ENCODE data around the gene ROMO1.
A peak's percentile ranks its signal among the peaks of the same experiment; 100 is the strongest.

Gene ROMO1

GRCh38 chr20:35726842-35727711 is 27.9 kb downstream of the ROMO1 start:
- no peaks in the 10 kb centered on the region for H3K9me3 Mint-ChIP-seq
- H3K27ac Mint-ChIP-seq = no peak overlapping the region
- H3K4me1 Mint-ChIP-seq (ENCODE audit: low read depth) = peaks cover 16% of the 10 kb centered on the region
- H3K4me3 Mint-ChIP-seq = no peak overlapping the region
- no peaks in the 10 kb centered on the region for H3K27me3 Mint-ChIP-seq (ENCODE audit: low read depth)
- H3K36me3 Mint-ChIP-seq (ENCODE audit: low read depth) = peaks cover 40% of the 10 kb centered on the region

GRCh38 chr20:35729283-35729807 is 30.1 kb downstream of the ROMO1 start:
- Mint-ChIP-seq H3K36me3 (ENCODE audit: low read depth) (peaks cover 51% of the 10 kb centered on the region), H3K27me3 (ENCODE audit: low read depth) (no peaks in the 10 kb centered on the region), H3K27ac (no peak overlapping the region), H3K9me3 (no peaks in the 10 kb centered on the region), H3K4me3 (no peak overlapping the region), H3K4me1 (ENCODE audit: low read depth) (peaks cover 25% of the 10 kb centered on the region)

- Mint-ChIP-seq H3K4me3 (no peak overlapping the region), H3K4me1 (ENCODE audit: low read depth) (peaks cover 26% of the 10 kb centered on the region), H3K36me3 (ENCODE audit: low read depth) (peaks cover 51% of the 10 kb centered on the region), H3K9me3 (no peaks in the 10 kb centered on the region), H3K27me3 (ENCODE audit: low read depth) (no peaks in the 10 kb centered on the region), H3K27ac (no peak overlapping the region)
Observed at GRCh38 chr20:35729836-35730582, 30.8 kb downstream of the ROMO1 start.

- no peaks in the 10 kb centered on the region for H3K9me3 Mint-ChIP-seq
- no peak overlapping the region for H3K4me3 Mint-ChIP-seq
- H3K27ac Mint-ChIP-seq = no peak overlapping the region
- no peaks in the 10 kb centered on the region for H3K27me3 Mint-ChIP-seq (ENCODE audit: low read depth)
- H3K36me3 Mint-ChIP-seq (ENCODE audit: low read depth) = peaks cover 50% of the 10 kb centered on the region
- peaks cover 29% of the 10 kb centered on the region for H3K4me1 Mint-ChIP-seq (ENCODE audit: low read depth)
Observed at GRCh38 chr20:35730583-35731468, 31.6 kb downstream of the ROMO1 start.

- no peak overlapping the region for H3K27ac Mint-ChIP-seq
- H3K27me3 Mint-ChIP-seq (ENCODE audit: low read depth) = no peaks in the 10 kb centered on the region
- no peak overlapping the region for H3K4me3 Mint-ChIP-seq
- peaks cover 54% of the 10 kb centered on the region for H3K36me3 Mint-ChIP-seq (ENCODE audit: low read depth)
- H3K9me3 Mint-ChIP-seq = no peaks in the 10 kb centered on the region
- peaks cover 34% of the 10 kb centered on the region for H3K4me1 Mint-ChIP-seq (ENCODE audit: low read depth)
Observed at GRCh38 chr20:35731469-35731788, 32.2 kb downstream of the ROMO1 start.

GRCh38 chr20:35731862-35732643 is 32.8 kb downstream of the ROMO1 start:
- Mint-ChIP-seq H3K27ac (no peak overlapping the region), H3K9me3 (no peaks in the 10 kb centered on the region), H3K4me3 (no peak overlapping the region), H3K36me3 (ENCODE audit: low read depth) (peaks cover 49% of the 10 kb centered on the region), H3K27me3 (ENCODE audit: low read depth) (no peaks in the 10 kb centered on the region), H3K4me1 (ENCODE audit: low read depth) (peaks cover 33% of the 10 kb centered on the region)

- peaks cover 33% of the 10 kb centered on the region for H3K4me1 Mint-ChIP-seq (ENCODE audit: low read depth)
- no peaks in the 10 kb centered on the region for H3K27me3 Mint-ChIP-seq (ENCODE audit: low read depth)
- no peak overlapping the region for H3K27ac Mint-ChIP-seq
- H3K4me3 Mint-ChIP-seq = no peak overlapping the region
- no peaks in the 10 kb centered on the region for H3K9me3 Mint-ChIP-seq
- H3K36me3 Mint-ChIP-seq (ENCODE audit: low read depth) = peaks cover 50% of the 10 kb centered on the region
Observed at GRCh38 chr20:35732644-35732982, 33.4 kb downstream of the ROMO1 start.

- no peak overlapping the region for H3K4me3 Mint-ChIP-seq
- H3K9me3 Mint-ChIP-seq = no peaks in the 10 kb centered on the region
- H3K36me3 Mint-ChIP-seq (ENCODE audit: low read depth) = peaks cover 62% of the 10 kb centered on the region
- H3K27ac Mint-ChIP-seq = peak overlapping the region; percentile 11
- H3K27me3 Mint-ChIP-seq (ENCODE audit: low read depth) = no peaks in the 10 kb centered on the region
- peaks cover 45% of the 10 kb centered on the region for H3K4me1 Mint-ChIP-seq (ENCODE audit: low read depth)
Observed at GRCh38 chr20:35734374-35734773, 35.2 kb downstream of the ROMO1 start.

GRCh38 chr20:35734777-35735649 is 35.8 kb downstream of the ROMO1 start:
- Mint-ChIP-seq H3K36me3 (ENCODE audit: low read depth) (peaks cover 63% of the 10 kb centered on the region), H3K27me3 (ENCODE audit: low read depth) (no peaks in the 10 kb centered on the region), H3K9me3 (no peaks in the 10 kb centered on the region), H3K4me3 (no peak overlapping the region), H3K4me1 (ENCODE audit: low read depth) (peaks cover 50% of the 10 kb centered on the region), H3K27ac (no peak overlapping the region)

- H3K27me3 Mint-ChIP-seq (ENCODE audit: low read depth) = no peaks in the 10 kb centered on the region
- H3K36me3 Mint-ChIP-seq (ENCODE audit: low read depth) = peaks cover 64% of the 10 kb centered on the region
- H3K4me3 Mint-ChIP-seq = peak overlapping the region; percentile 34
- peaks cover 50% of the 10 kb centered on the region for H3K4me1 Mint-ChIP-seq (ENCODE audit: low read depth)
- H3K27ac Mint-ChIP-seq = no peak overlapping the region
- no peaks in the 10 kb centered on the region for H3K9me3 Mint-ChIP-seq
Observed at GRCh38 chr20:35735826-35736470, 36.7 kb downstream of the ROMO1 start.

GRCh38 chr20:35737865-35738333 is 38.7 kb downstream of the ROMO1 start:
- Mint-ChIP-seq H3K4me1 (ENCODE audit: low read depth) (peaks cover 48% of the 10 kb centered on the region), H3K36me3 (ENCODE audit: low read depth) (peaks cover 64% of the 10 kb centered on the region), H3K4me3 (peak overlapping the region; percentile 72), H3K9me3 (no peaks in the 10 kb centered on the region), H3K27ac (peak overlapping the region; percentile 56), H3K27me3 (ENCODE audit: low read depth) (no peaks in the 10 kb centered on the region)

- peak overlapping the region; percentile 72 for H3K4me3 Mint-ChIP-seq
- H3K36me3 Mint-ChIP-seq (ENCODE audit: low read depth) = peaks cover 57% of the 10 kb centered on the region
- H3K4me1 Mint-ChIP-seq (ENCODE audit: low read depth) = peaks cover 49% of the 10 kb centered on the region
- H3K9me3 Mint-ChIP-seq = no peaks in the 10 kb centered on the region
- H3K27ac Mint-ChIP-seq = peak overlapping the region; percentile 56
- no peaks in the 10 kb centered on the region for H3K27me3 Mint-ChIP-seq (ENCODE audit: low read depth)
Observed at GRCh38 chr20:35738410-35739179, 39.4 kb downstream of the ROMO1 start.
